ENCODE data around the gene IPO4. TPM values are rescaled to one million over a fixed set of nuclear protein-coding genes. Genes with fewer than 3 reads are reported as not detected.
A peak's percentile ranks its signal among the peaks of the same experiment; 100 is the strongest.

IPO4 gene
- total and polyA plus RNA-seq, 2 of the 13 experiments (the other 11 are each of a cell fraction or from before 2014, with no cell fraction given): 39.0 to 179 TPM

DNA sequence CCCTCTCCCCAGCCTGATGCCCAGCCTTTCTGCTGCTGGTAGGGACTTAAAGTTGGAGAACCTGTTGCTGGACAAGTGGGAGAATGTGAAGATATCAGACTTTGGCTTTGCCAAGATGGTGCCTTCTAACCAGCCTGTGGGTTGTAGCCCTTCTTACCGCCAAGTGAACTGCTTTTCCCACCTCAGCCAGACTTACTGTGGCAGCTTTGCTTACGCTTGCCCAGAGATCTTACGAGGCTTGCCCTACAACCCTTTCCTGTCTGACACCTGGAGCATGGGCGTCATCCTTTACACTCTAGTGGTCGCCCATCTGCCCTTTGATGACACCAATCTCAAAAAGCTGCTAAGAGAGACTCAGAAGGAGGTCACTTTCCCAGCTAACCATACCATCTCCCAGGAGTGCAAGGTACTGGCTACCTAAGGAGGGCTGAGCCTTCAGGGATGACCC lies 18.5 kb upstream of the IPO4 start:
- ATAC-seq: no peak; the same call in 2 of the 3 replicates
- Histone ChIP-seq H3K9me3 (ENCODE audit: low read length) (no peaks in the 10 kb centered on the region), H3K9ac (ENCODE audit: insufficient read depth, low read depth, low read length) (no peak overlapping the region), H3K36me3 (replicated peaks in 1 of 2; ENCODE audit: control insufficient read depth in 1 of 2, insufficient read depth in 2 of 2, low read length in 2 of 2) (peaks cover 39 to 56% of the 10 kb centered on the region in 2 experiments), H3K4me1 (ENCODE audit: insufficient read depth, low read length) (peaks cover 9% of the 10 kb centered on the region), H3K4me2 (ENCODE audit: low read depth, low read length) (no peak overlapping the region), H3K79me2 (ENCODE audit: insufficient read depth, low read length) (no peaks in the 10 kb centered on the region), H3K27me3 (ENCODE audit: control insufficient read depth in 1 of 2, insufficient read depth in 2 of 2, low read length in 2 of 2) (no peaks in the 10 kb centered on the region), H3K27ac (ENCODE audit: extremely low read length, insufficient read depth, low read length) (no peak overlapping the region), H3K4me3 (replicated peaks in 1 of 3; ENCODE audit: insufficient read depth in 1 of 3, low read depth in 2 of 3, low read length in 3 of 3) (no peak overlapping the region), H2AFZ (ENCODE audit: low read length) (no peak overlapping the region), H4K20me1 (ENCODE audit: insufficient read depth, low read length) (no peaks in the 10 kb centered on the region)
- BruUV-seq (replicated peaks): no TSS peak
- intact Hi-C loops (cut with micrococcal nuclease; ENCODE audit: unreplicated experiment) (no loop called here), in situ Hi-C loops (cut with HindIII; ENCODE audit: extremely low pct_ligation_motif_present, low pct_unique_long_range_greater_than_20kb) (no loop called here)
- POLR2A ChIA-PET: interaction anchor here (0.9 to 2.7 kb wide), 7 partner anchors 9 to 65 kb away, joined by 3 to 13 read pairs (median 5); partner anchors contain the start of genes IPO4, IRF9, MDP1 and RABGGTA
- no peak for DNase-seq (ENCODE audit: low spot score)
- FAIRE-seq: no peak
- CTCF ChIA-PET (ENCODE audit: low intra/inter-chr PET ratio, low total read pairs): no interaction called here
- 99% methylated on average over 5 of the region's 5 CpGs for WGBS (ENCODE audit: low lambda C conversion rate)
- TF ChIP-seq ZKSCAN8 (CRISPR knock-in tag; IDR thresholded peaks at IDR 0.05; ENCODE audit: borderline replicate concordance) (no peak), U2AF1 (optimal IDR thresholded peaks at IDR 0.05; ENCODE audit: low read depth, low read length) (no peak), ZNF350 (CRISPR knock-in tag; IDR thresholded peaks at IDR 0.05; ENCODE audit: borderline replicate concordance, low read depth) (no peak), NONO (IDR thresholded peaks at IDR 0.05) (no peak), NONO (CRISPR knock-in tag; conservative IDR thresholded peaks at IDR 0.05) (0 out of 2 replicates have a peak, but pooled peaks have one; percentile 11), SAFB2 (CRISPR knock-in tag; IDR thresholded peaks at IDR 0.05; ENCODE audit: borderline replicate concordance, low read depth) (0 out of 2 replicates have a peak, but pooled peaks have one; percentile 10), HOXA7 (CRISPR knock-in tag; IDR thresholded peaks at IDR 0.05) (peak; percentile 71; the same call in 1 of the 2 replicates), ZNF75D (CRISPR knock-in tag; IDR thresholded peaks at IDR 0.05; ENCODE audit: borderline replicate concordance) (0 out of 2 replicates have a peak, but pooled peaks have one; percentile 59), CEBPG (CRISPR knock-in tag; IDR thresholded peaks at IDR 0.05) (no peak)
- TF ChIP-seq, protein P1, sequence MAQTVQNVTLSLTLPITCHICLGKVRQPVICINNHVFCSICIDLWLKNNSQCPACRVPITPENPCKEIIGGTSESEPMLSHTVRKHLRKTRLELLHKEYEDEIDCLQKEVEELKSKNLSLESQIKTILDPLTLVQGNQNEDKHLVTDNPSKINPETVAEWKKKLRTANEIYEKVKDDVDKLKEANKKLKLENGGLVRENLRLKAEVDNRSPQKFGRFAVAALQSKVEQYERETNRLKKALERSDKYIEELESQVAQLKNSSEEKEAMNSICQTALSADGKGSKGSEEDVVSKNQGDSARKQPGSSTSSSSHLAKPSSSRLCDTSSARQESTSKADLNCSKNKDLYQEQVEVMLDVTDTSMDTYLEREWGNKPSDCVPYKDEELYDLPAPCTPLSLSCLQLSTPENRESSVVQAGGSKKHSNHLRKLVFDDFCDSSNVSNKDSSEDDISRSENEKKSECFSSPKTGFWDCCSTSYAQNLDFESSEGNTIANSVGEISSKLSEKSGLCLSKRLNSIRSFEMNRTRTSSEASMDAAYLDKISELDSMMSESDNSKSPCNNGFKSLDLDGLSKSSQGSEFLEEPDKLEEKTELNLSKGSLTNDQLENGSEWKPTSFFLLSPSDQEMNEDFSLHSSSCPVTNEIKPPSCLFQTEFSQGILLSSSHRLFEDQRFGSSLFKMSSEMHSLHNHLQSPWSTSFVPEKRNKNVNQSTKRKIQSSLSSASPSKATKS (CRISPR knock-in tag; IDR thresholded peaks at IDR 0.05): no peak
- TF ChIP-seq, protein P2, sequence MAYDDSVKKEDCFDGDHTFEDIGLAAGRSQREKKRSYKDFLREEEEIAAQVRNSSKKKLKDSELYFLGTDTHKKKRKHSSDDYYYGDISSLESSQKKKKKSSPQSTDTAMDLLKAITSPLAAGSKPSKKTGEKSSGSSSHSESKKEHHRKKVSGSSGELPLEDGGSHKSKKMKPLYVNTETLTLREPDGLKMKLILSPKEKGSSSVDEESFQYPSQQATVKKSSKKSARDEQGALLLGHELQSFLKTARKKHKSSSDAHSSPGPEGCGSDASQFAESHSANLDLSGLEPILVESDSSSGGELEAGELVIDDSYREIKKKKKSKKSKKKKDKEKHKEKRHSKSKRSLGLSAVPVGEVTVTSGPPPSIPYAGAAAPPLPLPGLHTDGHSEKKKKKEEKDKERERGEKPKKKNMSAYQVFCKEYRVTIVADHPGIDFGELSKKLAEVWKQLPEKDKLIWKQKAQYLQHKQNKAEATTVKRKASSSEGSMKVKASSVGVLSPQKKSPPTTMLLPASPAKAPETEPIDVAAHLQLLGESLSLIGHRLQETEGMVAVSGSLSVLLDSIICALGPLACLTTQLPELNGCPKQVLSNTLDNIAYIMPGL (CRISPR knock-in tag; IDR thresholded peaks at IDR 0.05; ENCODE audit: borderline replicate concordance in 1 of 2, low read depth in 1 of 2): no peak
- TF ChIP-seq, protein P3, sequence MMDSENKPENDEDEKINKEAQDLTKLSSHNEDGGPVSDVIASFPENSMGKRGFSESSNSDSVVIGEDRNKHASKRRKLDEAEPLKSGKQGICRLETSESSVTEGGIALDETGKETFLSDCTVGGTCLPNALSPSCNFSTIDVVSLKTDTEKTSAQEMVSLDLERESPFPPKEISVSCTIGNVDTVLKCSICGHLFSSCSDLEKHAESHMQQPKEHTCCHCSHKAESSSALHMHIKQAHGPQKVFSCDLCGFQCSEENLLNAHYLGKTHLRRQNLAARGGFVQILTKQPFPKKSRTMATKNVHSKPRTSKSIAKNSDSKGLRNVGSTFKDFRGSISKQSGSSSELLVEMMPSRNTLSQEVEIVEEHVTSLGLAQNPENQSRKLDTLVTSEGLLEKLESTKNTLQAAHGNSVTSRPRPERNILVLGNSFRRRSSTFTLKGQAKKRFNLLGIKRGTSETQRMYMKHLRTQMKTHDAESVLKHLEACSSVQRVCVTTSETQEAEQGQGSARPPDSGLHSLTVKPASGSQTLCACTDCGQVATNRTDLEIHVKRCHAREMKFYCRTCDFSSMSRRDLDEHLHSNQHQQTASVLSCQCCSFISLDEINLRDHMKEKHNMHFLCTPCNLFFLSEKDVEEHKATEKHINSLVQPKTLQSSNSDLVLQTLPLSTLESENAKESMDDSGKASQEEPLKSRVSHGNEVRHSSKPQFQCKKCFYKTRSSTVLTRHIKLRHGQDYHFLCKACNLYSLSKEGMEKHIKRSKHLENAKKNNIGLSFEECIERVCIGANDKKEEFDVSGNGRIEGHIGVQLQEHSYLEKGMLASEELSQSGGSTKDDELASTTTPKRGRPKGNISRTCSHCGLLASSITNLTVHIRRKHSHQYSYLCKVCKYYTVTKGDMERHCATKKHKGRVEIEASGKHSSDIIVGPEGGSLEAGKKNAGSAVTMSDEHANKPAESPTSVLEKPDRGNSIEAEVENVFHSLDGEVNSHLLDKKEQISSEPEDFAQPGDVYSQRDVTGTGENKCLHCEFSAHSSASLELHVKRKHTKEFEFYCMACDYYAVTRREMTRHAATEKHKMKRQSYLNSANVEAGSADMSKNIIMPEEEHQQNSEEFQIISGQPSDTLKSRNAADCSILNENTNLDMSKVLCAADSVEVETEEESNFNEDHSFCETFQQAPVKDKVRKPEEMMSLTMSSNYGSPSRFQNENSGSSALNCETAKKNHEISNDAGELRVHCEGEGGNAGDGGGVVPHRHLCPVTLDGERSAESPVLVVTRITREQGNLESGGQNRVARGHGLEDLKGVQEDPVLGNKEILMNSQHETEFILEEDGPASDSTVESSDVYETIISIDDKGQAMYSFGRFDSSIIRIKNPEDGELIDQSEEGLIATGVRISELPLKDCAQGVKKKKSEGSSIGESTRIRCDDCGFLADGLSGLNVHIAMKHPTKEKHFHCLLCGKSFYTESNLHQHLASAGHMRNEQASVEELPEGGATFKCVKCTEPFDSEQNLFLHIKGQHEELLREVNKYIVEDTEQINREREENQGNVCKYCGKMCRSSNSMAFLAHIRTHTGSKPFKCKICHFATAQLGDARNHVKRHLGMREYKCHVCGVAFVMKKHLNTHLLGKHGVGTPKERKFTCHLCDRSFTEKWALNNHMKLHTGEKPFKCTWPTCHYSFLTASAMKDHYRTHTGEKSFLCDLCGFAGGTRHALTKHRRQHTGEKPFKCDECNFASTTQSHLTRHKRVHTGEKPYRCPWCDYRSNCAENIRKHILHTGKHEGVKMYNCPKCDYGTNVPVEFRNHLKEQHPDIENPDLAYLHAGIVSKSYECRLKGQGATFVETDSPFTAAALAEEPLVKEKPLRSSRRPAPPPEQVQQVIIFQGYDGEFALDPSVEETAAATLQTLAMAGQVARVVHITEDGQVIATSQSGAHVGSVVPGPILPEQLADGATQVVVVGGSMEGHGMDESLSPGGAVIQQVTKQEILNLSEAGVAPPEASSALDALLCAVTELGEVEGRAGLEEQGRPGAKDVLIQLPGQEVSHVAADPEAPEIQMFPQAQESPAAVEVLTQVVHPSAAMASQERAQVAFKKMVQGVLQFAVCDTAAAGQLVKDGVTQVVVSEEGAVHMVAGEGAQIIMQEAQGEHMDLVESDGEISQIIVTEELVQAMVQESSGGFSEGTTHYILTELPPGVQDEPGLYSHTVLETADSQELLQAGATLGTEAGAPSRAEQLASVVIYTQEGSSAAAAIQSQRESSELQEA (CRISPR knock-in tag; IDR thresholded peaks at IDR 0.05; ENCODE audit: not compliant biosample characterization): peak; percentile 10

Measured in HepG2 (cell line).